Omental fat pad (tissue), 4 donors: ENCODE results near the gene FAM118A. TPM values are rescaled to one million over a fixed set of nuclear protein-coding genes. Genes with fewer than 3 reads are reported as not detected.

Experiments
- ATAC-seq: fragments of 150-250 bp; one replicate; pipeline ENCODE4 v1.9.1; 2016; ENCODE audit warnings: mild to moderate bottlenecking, moderate library complexity; ENCODE audit not compliant: low FRiP score
- DNase-seq: peaks from one replicate; pipeline ENCODE4 v3.0.0-alpha.2; 2019; ENCODE audit warnings: low spot score
- total RNA-seq, 4 donors: library from RNA; depleted of rRNA; stranded (reverse); fragments of >200 nt; gene quantifications; one replicate each; pipeline ENCODE4 v1.1.0, GENCODE V29; 2016
- TF ChIP-seq, protein P1 (sequence below), 3 donors: fragments of 450-650 bp; IDR thresholded peaks; one replicate each; pipeline ENCODE4 v1.5.1; 2016 to 2017; ENCODE audit warnings: antibody characterized with exemption in 3 of 3, mild to moderate bottlenecking in 3 of 3, moderate library complexity in 2 of 3

FAM118A gene
- total RNA-seq, 4 donors from 2014 or later = 16.9 to 59.0 (median 33.7) TPM

GRCh38 chr22:45336971-45337431 lies 27.3 kb downstream of the FAM118A start:
- TF ChIP-seq, protein P1, sequence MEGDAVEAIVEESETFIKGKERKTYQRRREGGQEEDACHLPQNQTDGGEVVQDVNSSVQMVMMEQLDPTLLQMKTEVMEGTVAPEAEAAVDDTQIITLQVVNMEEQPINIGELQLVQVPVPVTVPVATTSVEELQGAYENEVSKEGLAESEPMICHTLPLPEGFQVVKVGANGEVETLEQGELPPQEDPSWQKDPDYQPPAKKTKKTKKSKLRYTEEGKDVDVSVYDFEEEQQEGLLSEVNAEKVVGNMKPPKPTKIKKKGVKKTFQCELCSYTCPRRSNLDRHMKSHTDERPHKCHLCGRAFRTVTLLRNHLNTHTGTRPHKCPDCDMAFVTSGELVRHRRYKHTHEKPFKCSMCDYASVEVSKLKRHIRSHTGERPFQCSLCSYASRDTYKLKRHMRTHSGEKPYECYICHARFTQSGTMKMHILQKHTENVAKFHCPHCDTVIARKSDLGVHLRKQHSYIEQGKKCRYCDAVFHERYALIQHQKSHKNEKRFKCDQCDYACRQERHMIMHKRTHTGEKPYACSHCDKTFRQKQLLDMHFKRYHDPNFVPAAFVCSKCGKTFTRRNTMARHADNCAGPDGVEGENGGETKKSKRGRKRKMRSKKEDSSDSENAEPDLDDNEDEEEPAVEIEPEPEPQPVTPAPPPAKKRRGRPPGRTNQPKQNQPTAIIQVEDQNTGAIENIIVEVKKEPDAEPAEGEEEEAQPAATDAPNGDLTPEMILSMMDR (IDR thresholded peaks at IDR 0.05) = no peak
- DNase-seq (no peak), ATAC-seq (no peak)

- TF ChIP-seq, protein P1 (IDR thresholded peaks at IDR 0.05) = no peak
- no peak for ATAC-seq
- no peak for DNase-seq
Measured at GRCh38 chr22:45337536-45337935, 27.8 kb downstream of the FAM118A start.

DNA sequence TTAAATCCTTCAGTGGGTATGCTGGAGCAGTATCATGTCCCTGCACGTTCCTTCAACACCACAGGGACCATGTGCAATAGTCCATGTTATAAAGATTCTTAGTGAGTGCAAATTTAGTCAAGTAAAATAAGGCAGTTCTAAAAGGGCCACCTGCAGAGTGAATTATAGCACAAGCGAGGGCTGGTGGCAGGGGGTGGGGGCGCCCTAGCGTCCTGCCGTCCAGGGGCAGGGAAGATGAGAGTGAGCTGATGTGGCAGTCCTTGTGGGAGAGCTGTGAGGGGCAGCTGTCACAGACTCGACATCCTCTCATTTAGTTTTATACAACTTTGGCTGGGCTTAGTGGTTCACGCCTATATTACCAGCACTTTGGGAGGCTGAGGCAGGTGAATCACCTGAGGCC lies 29.1 kb downstream of the FAM118A start:
- ATAC-seq (no peak), DNase-seq (no peak)
- TF ChIP-seq, protein P1 (IDR thresholded peaks at IDR 0.05) = no peak

DNA sequence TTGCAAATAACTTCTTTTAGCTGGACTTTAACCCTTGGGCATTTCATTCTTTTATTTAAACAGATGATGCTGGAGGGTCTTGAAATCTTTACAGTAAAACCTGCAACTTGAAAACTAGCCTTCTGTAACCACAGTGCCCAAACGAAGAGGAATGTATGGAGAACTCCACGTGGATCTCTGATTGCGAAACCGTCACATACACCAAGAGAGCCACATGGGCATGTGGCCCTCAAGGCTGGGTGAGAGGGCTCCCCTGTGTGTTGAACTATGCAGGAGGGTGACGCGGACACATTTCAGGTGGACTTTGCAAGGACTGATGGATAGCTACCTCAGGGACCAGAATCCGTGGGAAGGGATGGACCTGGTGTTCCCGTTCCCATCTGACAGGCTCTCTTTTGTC lies 30.6 kb downstream of the FAM118A start:
- DNase-seq (no peak), ATAC-seq (no peak)
- TF ChIP-seq, protein P1 (IDR thresholded peaks at IDR 0.05) = no peak

- no peak for ATAC-seq
- DNase-seq = no peak
- TF ChIP-seq, protein P1 (IDR thresholded peaks at IDR 0.05) = no peak
Measured at GRCh38 chr22:45341498-45341897, 31.8 kb downstream of the FAM118A start.

DNA sequence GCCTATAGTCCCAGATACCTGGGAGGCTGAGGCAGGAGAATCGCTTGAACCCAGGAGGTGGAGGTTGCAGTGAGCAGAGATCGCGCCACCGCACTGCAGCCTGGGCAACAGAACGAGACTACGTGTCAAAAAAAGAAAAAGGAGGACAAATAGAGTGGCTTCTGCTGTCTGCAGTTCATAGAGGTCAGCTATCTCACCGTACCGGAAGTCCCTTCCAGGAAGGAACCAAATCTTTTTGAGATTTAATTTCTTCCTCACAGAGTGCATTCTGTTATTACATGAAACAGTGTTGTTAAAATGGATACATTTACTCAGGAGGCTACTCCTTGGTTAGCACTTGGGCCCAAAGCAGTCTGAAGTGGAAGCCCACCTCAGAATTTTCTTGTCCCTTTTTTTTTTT lies 33.4 kb downstream of the FAM118A start:
- TF ChIP-seq, protein P1 (IDR thresholded peaks at IDR 0.05) = no peak
- DNase-seq (no peak), ATAC-seq (no peak)

- no peak for DNase-seq
- TF ChIP-seq, protein P1 (IDR thresholded peaks at IDR 0.05) = no peak
- ATAC-seq = no peak
Measured at GRCh38 chr22:45344334-45344733, 34.6 kb downstream of the FAM118A start.
